GM13977 (cell line): ENCODE data around the gene ATP1B2.
"Not testable (repeated sequence)": the region's sequence is repeated elsewhere in the genome, so short reads cannot be mapped to it uniquely, and the experiment has no call there.

Source experiments
- DNase-seq: peaks from one replicate; pipeline ENCODE4 v3.0.0; 2012; ENCODE audit warnings: low spot score
- in situ Hi-C: fragments of 300-500 bp; cut with MboI; formaldehyde crosslinking; loops from one replicate; pipeline ENCODE4 v1.12.0; 2022; ENCODE audit warnings: low sequenced_read_pairs, low pct_unique_long_range_greater_than_20kb, mixed read lengths, inconsistent platforms; ENCODE audit not compliant: unreplicated experiment
- TF ChIP-seq, protein P1 (sequence below): IDR thresholded peaks from 2 replicates; pipeline ENCODE4 v1.5.1; 2012; ENCODE audit warnings: mild to moderate bottlenecking, control low read depth; ENCODE audit not compliant: insufficient read depth; ENCODE audit errors: extremely low read depth, missing control alignments

The ATP1B2 gene

DNA sequence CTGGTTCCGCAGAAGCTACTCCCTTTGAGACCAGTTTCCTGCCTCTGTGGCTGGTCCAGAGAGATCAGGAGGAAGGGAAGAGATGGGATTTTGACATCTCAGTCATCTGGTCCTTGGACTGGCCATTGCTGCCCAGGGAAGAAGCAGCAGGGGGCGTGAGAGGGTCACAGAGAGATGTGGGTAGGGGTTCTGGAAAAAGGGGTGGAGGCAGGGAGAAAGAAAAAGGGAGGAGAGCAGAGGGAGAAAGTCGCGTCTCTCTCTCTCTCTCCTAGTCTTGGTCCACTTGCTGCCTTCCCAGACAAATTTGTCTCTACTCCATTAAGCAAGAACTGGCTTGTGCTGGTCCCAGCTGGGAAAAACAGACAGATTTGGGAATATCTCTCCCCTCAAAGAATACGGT is 16.3 kb upstream of the ATP1B2 start:
- TF ChIP-seq, protein P1, sequence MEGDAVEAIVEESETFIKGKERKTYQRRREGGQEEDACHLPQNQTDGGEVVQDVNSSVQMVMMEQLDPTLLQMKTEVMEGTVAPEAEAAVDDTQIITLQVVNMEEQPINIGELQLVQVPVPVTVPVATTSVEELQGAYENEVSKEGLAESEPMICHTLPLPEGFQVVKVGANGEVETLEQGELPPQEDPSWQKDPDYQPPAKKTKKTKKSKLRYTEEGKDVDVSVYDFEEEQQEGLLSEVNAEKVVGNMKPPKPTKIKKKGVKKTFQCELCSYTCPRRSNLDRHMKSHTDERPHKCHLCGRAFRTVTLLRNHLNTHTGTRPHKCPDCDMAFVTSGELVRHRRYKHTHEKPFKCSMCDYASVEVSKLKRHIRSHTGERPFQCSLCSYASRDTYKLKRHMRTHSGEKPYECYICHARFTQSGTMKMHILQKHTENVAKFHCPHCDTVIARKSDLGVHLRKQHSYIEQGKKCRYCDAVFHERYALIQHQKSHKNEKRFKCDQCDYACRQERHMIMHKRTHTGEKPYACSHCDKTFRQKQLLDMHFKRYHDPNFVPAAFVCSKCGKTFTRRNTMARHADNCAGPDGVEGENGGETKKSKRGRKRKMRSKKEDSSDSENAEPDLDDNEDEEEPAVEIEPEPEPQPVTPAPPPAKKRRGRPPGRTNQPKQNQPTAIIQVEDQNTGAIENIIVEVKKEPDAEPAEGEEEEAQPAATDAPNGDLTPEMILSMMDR = peak; percentile 63
- in situ Hi-C loops = no loop called here
- peak; percentile 31 for DNase-seq

DNA sequence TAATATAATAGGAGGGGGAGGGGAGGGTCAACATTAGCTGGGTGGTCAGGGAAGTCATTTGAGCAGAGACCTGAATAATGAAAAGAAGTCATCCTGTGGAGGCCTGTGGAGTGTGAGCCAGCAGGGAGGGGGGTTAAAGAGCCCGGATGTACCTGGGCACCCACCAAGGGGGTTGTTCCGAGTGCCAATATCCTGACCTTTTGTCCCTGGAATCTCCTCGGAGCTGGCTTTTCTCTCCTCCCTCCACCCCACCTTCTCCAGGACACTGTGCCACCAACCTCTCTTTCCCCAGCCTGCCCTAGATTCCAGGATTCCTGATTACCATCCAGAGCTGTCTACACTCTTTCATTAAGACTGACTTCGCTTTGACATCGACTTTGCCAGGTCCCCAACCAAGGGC is 14.6 kb upstream of the ATP1B2 start:
- TF ChIP-seq, protein P1 = no peak
- no peak for DNase-seq
- in situ Hi-C loops = no loop called here

DNA sequence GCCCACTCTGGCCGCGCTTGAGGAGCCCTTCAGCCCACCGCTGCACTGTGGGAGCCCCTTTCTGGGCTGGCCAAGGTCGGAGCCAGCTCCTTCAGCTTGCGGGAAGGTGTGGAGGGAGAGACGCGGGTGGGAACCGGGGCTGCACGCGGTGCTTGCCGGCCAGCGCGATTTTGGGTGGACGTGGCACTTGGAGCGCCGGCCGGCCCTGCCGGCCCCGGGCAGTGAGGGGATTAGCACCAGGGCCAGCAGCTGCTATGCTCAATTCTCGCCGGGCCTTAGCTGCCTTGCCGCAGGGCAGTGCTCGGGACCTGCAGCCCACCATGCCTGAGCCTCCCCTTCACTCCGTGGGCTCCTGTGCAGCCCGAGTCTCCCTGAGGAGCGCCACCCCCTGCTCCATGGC is 9.9 kb upstream of the ATP1B2 start:
- DNase-seq = no peak
- in situ Hi-C loops = no loop called here
- TF ChIP-seq, protein P1 = no peak

DNA sequence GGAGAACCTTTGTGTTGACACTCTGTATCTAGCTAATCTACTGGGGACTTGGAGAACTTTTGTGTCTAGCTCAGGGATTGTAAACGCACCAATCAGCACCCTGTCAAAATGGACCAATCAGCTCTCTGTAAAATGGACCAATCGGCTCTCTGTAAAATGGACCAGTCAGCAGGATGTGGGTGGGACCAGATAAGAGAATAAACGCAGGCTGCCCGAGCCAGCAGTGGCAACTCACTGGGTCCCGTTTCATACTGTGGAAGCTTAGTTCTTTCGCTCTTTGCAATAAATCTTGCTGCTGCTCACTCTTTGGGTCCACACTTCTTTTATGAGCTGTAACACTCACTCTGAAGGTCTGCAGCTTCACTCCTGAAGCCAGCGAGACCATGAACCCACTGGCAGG is 9.1 kb upstream of the ATP1B2 start:
- in situ Hi-C loops, DNase-seq: not testable (repeated sequence)

DNA sequence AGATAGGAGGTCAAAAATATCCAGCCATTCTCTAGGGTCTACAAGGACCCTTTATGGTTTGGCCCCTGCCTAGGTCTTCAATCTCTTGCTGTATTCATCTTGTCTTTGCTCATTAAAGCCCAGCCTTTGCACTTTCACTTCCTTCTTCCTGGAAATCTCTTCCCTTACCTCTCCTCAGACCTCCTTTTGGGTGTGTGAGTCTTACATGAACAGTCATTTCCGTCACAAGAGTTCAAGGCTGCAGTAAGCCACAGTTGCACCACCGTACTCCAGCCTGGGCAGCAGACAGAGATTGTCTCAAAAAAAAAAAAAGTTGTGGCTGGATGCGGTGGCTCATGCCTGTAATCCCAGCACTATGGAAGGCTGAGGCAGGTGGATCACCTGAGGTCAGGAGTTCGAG is 6.0 kb upstream of the ATP1B2 start:
- TF ChIP-seq, protein P1 = no peak
- DNase-seq = no peak
- in situ Hi-C loops = no loop called here

DNA sequence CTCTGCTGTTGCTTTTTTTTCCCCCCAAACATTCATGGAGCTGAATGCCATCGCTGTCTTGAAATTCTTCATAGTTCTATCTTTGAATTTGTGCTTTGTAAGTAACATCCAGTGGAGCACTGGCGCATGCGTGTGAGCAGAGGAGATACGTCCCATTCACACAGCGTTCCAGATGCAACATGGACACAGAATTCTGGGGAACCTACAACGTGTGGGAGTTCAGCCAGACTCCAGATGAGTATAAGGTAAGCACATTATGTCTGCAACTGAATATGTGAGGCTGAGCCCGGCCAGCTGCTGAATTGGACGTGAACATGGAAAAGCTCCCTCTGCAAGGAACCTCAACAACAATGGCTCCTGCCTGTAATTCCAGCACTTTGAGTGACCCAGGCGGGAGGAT is 4.3 kb upstream of the ATP1B2 start:
- TF ChIP-seq, protein P1 = no peak
- in situ Hi-C loops = no loop called here
- DNase-seq = no peak

DNA sequence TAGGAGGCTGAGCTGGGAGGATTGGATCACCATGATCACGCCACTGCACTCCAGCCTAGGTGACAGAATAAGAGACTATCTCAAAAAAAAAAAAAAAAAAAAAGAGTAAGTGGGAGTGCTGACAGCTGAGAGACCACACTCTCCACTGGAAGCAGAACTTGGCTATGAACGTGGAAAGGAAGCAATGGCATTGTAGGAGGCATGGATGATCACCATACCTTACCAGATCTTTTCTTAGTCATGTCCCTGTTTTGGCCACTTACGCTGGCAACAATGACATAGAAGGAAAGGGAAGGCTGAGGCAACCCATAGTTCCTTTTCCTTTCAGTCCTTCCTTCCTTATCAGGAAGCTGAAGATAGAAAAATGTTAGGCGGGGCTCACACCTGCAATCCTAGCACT is 3.7 kb upstream of the ATP1B2 start:
- TF ChIP-seq, protein P1 = no peak
- in situ Hi-C loops = no loop called here
- DNase-seq = no peak
